Measurements from ENCODE around the gene C5orf22.
"Not testable (repeated sequence)": the region's sequence is repeated elsewhere in the genome, so short reads cannot be mapped to it uniquely, and the experiment has no call there.

- TF ChIP-seq CTCF (IDR thresholded peaks at IDR 0.05; ENCODE audit: extremely low read depth in 1 of 2, insufficient read depth in 1 of 2, low read depth in 1 of 2, low read length in 2 of 2); MAX (IDR thresholded peaks at IDR 0.05; ENCODE audit: insufficient read depth, insufficient read length); POLR2AphosphoS5 (IDR thresholded peaks at IDR 0.05; ENCODE audit: insufficient read depth, low read depth, low read length): not testable (repeated sequence)
Measured at GRCh38 chr5:31566362-31566761, 34.3 kb downstream of the C5orf22 start.
